ENCODE data around the gene FLT3LG.

FLT3LG gene

GRCh38 chr19:49520705-49521319 is 46.8 kb downstream of the FLT3LG start:
- DNase-seq: no peak

DNA sequence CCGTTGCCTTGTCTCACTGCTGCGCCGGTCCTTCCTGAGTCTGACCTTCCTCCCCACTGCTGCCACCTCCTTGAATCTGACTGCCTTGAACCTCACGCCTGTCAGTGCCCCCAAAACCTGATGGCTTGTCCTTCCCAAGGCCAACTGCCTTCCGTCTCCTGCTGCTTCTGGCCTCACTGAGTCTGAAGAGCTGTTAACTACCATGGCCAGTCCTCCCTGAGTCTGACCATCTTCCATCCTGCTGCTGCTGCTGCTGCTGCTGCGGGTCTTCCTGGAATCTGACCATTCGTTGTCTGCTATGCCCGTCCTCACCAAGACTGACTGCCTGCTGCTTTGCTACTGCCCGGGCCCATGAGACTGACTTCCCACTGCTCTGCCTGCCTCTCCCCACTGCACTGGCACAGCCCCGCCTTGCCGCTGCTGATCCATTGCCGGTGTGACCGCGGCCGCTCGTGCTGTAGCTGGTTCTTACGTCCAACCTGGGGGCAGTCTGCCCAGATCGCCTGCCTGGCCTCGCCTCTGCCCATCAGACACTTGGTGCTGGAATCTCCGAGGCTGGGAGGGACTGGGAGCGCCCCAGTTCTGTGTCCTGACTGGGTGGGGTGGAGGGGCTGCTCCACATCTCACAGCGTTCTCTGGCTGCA is 50.9 kb downstream of the FLT3LG start:
- DNase-seq: no peak

GRCh38 chr19:49528211-49528771 is 54.3 kb downstream of the FLT3LG start:
- DNase-seq: no peak

GRCh38 chr19:49530708-49531107 is 56.7 kb downstream of the FLT3LG start:
- no peak for DNase-seq

DNA sequence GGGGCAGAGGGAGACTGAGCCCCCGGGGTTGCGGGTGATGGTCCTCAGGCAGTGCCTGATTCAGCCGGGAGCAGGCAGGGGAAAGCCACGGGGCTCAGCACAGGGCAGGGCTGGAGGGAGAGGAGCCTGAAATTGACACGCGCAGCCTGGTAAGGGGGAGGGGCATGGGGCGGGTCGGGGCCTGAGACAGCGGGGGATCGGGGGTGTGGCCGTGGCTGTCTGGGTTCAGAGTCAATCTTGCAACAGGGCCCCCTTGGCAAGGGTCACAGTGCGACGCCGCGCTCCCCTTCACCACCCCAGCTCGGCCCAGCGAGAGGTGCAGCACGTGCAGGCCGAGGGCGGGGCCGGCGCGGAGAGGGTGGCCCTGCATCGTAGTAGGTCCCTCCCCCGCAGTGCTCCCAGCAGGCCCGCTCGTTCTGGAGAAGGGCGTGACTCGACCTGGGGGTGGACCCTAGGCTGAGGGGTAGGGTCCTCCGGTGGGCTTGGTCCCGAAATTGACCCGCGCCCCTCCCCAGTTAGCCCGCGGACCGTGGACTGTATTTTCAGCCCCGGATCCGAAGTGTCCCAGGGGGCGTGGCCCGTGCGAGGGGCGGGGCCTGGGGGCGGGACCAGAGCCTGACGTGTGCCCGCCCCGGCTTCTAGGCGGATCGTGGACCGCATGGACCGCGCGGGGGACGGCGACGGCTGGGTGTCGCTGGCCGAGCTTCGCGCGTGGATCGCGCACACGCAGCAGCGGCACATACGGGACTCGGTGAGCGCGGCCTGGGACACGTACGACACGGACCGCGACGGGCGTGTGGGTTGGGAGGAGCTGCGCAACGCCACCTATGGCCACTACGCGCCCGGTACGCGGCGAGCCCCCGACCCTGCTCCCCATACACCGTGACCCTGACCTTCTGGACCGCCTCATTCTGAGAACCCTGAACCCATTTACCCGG is 59.8 kb downstream of the FLT3LG start:
- DNase-seq: no peak

DNA sequence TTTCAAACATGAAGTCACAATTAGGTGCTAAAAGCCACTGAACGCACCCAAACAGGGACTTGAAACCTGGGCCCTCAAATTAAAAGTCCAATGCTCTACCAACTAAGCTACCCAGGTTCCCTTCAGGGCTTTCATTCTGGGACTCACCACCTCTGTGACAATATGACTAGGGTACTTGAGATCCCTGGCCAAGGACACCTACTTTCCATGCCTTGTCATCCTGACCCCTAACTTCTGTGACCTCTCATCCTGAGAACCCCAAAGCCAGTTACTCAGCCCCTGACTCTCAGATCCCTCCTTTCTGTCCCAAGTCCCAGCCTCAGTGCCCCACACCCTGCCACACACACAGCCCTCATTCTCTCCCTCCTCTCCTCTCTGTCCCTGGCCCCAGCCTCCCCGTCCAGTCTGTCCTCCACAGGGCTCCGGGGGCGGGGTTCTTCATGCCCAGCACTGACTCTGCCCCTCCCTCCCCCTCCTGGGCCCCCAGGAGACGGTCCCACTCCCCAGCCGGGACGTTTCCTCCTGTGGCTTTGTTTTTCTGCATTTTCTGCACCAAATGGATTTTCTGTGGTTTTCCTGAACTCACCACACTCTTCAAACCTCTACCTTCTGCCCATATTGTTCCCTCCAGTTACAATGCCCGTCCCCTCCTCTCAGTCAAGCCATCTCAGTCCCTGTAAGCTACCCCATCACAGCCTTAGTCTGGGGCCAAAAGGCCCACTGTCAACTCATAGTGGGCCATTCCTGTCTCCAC is 60.8 kb downstream of the FLT3LG start:
- DNase-seq: no peak
